T1000 (cell line): ENCODE data around the gene SYT12.
A peak's percentile ranks its signal among the peaks of the same experiment; 100 is the strongest.
"Not testable (repeated sequence)": the region's sequence is repeated elsewhere in the genome, so short reads cannot be mapped to it uniquely, and the experiment has no call there.

ENCODE experiments used
- DNase-seq: peaks from one replicate; lab custom pipeline; 2025; ENCODE audit warnings: mixed read lengths; lab: John Stamatoyannopoulos, UW

Gene SYT12

DNA sequence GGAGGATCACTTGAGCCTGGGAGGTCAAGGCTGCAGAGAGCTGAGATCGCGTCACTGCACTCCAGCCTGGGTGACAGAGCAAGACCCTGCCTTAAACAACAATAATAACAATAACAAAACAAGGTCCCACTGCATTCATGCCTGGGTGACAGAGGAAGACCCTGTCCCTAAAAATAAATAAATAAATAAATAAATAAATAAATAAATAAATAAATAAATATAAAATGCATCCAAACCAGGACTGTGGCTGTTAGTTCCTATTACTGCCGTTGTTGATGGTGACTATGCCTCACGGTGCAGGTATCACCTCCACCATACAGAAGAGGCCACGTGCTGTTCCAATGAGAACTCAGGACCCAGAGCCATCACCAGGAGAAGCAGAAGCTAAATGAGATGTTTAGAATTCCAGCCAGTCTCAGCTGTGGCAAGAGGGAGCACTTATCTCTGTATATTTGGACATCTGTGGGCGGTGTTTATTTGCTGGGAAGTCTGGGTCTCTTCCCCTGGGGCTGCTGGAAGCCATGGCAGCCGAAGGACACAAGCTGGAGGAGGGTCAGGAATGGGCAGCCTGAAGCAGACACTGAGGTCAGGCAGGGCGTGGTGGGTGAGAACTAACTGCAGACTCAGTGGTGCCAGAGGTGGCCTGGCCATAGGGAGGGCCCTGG is 26.2 kb upstream of the SYT12 start:
- no peak for DNase-seq

DNA sequence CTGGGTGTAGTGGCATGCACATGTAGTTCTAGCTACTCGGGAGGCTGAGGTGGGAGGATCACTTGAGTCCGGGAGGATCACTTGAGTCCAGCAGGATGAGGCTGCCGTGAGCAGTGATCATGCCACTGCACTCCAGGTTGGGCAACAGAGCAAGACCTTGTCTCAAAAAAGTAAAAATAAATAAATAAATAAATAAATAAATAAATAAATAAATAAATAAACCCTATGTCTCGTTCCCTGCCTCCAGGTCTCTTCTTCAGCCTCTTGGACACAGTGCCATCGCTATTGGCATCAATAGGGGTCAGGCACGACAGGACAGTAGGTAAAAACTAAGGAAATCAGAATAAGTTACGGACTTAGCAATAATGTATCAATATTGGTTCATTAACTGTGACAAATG is 23.4 kb upstream of the SYT12 start:
- DNase-seq, result no peak

DNA sequence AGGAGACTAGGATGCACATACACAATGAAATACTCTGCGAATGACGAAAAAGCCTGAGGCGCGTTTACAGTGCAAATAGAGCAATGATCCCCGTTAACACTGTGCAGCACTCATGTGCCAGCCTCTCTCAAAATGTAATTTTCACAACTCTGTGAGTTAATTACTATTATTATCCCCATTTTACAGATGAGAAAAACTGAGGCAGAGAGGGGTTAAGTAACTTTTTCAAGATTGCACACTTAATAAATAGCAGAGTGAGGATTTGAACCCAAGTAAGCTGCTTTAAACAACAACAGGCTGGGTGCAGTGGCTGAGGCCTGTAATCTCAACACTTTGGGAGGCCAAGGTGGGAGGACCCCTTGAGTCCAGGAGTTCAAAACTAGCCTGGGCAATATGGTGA is 21.6 kb upstream of the SYT12 start:
- no peak for DNase-seq

DNA sequence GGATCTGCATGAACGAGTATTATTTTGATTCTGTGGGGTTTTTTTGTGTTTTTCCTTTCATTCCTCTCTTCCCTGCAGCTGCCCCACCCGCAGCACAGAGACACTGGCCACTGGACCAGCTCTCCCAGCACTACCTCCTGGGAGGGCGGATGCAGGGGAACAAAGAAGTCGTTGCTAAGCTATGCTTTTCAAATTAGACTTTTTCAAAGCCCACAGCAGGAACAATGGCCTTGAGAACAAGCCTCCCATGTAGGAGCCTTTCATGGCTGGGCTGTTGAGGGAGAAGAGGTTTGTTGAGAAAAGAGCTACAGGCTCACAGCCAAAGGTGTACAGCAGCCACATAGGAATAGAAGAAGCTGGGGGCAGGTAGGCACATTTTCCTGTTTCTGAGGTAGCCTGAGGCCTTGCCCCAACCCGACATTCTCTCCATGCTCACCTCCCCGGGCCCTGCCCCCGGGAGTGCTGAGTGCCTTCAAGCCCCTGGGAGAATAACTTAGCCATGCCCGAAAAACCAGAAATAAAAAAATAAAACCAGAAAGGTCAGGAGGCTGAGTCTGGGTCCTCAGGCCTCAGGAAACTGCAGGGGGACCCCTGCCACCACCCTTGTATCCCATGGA is 20.5 kb upstream of the SYT12 start:
- DNase-seq, result no peak

- DNase-seq, result no peak
Observed at GRCh38 chr11:67002921-67003411, 20.0 kb upstream of the SYT12 start.

DNA sequence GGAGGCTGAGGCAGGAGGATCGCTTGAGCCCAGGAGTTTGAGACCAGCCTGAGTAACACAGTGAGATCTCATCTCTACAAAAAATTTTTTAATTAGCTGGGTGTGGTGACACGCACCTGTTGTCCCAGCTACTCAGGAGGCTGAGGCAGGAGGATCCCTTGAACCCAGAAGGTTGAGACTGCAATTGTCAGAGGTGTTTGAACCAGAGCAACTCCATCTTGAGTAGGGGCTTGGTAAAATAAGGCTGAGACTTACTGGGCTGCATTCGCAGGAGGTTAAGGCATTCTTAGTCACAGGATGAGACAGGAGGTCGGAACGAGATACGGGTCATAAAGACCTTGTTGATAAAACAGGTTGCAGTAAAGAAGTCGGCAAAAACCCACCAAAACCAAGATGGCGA is 17.7 kb upstream of the SYT12 start:
- not testable (repeated sequence) for DNase-seq

DNA sequence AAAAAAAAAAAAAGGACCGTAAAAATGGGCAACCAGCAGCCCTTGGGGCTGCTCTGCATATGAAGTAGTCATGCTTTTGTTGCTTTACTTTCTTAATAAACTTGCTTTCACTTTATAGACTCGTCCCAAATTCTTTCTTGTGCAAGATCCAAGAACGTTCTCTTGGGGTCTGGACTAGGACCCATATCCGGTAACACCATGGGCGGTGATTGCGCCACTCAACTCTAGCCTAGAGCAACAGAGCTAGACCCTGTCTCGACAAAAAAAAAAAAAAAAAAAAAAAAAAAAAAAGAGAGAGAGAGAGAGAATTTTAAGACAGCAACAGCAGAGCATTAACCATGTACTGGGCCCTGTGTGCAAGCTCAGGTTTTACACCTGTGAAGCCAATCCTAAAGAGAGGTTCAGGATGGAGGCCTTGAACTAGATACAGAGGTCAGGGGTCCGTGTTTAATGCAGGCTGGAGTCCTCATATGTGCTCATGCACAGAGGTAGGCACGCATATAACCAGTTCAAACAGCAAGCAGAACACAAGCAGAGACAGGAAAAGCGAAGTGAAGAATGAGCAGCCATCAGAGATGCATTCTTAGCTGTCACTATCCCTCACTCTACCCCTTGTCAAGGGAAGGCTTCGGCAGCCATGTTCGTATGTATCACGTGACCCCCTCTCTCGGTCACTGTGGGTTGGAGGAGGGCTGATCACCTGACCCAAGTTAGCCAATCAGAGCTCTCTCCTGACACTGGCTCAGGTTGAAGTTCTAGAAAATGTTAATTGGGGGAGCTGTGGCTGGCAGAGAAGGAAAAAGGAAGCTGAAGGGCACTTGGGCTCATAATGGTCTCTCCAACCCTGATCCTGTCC is 16.7 kb upstream of the SYT12 start:
- no peak for DNase-seq

DNA sequence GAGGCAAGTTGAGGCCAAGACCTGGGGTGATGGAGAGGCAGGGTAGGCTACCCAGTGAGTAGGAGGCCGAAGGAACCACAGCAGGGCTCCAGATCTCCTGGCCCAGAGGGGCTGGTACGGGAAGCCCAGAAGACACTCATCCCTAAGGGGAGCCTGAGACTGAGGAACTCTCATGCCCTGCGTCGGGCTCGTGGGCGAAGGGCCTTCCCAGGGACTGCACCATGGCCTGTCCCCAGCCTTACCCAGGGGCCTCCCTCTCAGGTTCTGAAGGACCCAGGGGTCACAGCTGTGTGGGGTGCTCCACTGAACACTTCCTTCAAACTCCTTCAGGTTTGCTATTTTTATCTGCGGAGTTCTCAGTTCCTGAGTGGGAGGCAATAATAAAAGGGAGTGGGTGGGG is 15.8 kb upstream of the SYT12 start:
- DNase-seq, result no peak

- DNase-seq, result no peak
Observed at GRCh38 chr11:67010296-67010905, 12.5 kb upstream of the SYT12 start.

GRCh38 chr11:67013511-67014045 is 9.4 kb upstream of the SYT12 start:
- DNase-seq, result no peak

GRCh38 chr11:67014343-67014742 is 8.6 kb upstream of the SYT12 start:
- DNase-seq, result no peak

- DNase-seq, result no peak
Observed at GRCh38 chr11:67015048-67015447, 7.9 kb upstream of the SYT12 start.

GRCh38 chr11:67016550-67016949 is 6.4 kb upstream of the SYT12 start:
- DNase-seq, result no peak

- DNase-seq, result no peak
Observed at GRCh38 chr11:67020949-67021348, 2.0 kb upstream of the SYT12 start.

DNA sequence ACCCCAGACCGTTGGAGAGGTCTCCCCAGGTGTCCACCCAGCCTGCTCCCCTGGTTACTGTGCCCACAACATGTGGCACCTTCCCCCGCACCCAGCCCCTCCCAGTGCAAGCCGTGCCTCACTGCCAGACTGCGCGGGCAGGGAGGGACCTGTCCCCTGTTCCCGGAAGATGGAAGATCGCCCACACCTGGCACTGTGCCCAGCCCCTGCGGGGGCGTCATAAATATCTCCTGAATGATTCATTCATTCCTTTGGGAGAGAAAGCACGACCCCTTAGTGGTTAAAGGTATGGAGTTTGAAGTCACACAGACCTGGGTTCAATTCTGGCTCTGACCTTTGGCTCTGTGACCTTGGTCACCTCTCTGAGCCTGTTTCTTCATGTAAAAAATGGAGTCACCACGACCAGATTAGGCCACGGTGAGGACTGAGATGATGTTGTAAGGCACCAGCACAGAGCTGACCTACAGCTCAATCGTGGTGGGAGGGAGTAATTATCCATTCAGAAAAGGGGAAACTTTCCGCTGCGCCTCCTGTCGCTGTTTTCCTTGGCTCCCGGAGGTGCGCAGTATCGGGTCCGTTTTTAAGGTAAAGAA is 497 bp upstream of the SYT12 start:
- peak; percentile 58 for DNase-seq

DNA sequence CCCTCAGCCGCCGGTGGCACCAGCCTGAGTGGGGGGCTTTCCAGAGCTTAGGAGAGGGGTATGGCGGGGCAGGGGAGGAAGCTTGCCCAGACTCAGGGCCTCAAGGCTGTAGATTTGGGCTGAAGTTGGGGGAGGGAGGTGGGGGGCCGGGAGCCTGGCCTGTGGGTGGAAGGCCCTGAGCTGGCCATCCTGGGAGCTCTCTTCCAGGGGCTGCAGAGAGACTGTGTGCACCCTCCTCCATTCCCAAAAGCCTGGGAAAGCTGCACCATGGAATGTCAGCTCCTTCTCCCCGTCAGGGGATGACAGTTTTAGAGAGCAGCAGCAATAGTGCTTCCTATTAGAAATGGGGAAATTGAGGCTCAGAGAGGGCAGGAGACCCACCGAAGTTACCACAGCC is 1.0 kb downstream of the SYT12 start:
- DNase-seq, result no peak

DNA sequence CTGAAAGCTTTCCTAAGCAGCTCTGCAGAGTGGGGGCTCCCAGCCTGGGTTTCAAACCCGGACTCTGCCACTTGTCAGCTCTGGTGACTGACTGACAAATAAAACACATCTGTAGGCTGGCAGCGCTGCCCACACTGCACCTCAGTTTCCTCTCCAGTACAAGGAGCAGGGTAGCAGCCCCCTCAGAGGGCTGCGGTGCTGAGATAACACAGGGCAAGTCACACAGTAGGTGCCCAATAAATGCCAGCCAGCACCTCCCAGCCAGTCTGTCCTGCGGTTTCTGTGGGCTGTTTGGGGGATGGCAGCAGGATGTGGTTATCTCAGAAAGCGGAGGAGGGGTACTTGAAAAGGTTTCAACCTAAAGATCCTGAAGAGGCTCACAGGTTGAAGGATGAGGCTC is 1.5 kb downstream of the SYT12 start:
- DNase-seq, result no peak

DNA sequence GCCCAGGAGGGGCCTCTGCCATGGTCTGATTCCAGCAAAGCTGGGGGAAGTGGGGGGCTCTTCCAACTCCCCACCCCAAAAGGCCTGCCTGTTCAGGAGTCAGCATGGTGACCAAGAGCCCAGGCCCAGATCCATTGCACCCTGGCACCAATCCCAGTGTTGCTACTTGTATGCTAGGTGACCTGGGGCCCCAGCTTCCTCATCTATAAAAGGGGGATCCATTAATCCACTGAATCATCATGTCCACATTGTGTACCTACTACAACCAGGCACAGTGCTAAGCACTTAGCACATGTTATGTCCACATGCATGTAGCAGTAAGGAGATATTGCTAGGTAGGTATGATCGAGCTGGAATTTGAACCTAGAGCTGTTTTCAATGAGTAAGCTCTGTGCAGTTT is 2.0 kb downstream of the SYT12 start:
- no peak for DNase-seq

GRCh38 chr11:67025750-67026149 is 2.8 kb downstream of the SYT12 start:
- no peak for DNase-seq

- no peak for DNase-seq
Observed at GRCh38 chr11:67026941-67027340, 4.0 kb downstream of the SYT12 start.

DNA sequence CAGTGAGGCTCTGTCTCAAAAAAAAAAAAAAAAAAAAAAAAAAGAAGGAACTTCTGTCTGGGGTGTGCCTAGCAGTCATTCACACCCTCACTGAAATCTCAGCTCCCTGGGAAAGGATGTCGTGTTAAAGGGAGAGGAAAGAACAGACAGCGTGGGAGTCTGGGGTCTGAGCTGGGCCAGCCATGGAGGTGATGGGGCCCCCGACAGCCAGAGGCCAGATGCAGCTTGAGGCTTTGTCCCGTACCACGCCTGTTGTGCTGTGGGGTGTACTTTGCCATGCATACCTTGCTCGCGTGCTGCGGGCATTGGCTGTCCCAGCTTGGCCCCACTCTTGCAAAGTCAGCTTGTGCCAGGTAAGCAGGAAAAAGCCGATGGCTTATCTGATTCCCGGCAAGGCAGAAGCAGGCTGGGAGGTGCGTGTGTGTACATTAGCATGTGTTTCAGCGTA is 4.6 kb downstream of the SYT12 start:
- DNase-seq, result no peak
